HG02973 (cell line): ENCODE data around the gene C17orf107.

Experiments used
- ATAC-seq: cut with Tn5 transposase; IDR thresholded peaks from one replicate; pipeline ENCODE4 v1.9.1; 2021; ENCODE audit warnings: moderate library complexity; ENCODE audit not compliant: unreplicated experiment

The C17orf107 gene

DNA sequence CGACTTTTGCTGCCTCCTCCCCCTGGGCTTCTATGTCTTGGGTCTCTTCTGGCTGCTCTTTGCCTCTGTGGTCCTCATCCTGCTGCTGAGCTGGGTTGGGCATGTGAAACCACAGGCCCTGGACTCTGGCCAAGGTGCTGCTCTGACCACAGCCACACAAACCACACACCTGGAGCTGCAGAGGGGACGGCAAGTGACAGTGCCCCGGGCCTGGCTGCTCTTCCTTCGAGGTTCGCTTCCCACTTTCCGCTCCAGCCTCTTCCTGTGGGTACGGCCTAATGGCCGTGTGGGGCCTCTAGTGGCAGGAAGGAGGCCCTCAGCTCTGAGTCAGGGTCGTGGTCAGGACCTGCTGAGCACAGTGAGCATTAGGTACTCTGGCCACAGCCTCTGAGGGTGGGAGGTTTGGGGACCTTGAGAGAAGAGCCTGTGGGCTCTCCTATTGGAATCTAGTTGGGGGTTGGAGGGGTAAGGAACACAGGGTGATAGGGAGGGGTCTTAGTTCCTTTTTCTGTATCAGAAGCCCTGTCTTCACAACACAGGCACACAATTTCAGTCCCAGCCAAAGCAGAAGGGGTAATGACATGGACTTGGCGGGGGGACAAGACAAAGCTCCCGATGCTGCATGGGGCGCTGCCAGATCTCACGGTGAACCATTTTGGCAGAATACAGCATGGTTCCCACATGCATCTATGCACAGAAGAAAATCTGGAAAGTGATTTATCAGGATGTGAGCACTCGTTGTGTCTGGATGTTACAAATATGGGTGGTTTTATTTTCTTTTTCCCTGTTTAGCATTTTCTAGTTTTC, 35.0 kb downstream of the C17orf107 start:
- ATAC-seq, result no peak

DNA sequence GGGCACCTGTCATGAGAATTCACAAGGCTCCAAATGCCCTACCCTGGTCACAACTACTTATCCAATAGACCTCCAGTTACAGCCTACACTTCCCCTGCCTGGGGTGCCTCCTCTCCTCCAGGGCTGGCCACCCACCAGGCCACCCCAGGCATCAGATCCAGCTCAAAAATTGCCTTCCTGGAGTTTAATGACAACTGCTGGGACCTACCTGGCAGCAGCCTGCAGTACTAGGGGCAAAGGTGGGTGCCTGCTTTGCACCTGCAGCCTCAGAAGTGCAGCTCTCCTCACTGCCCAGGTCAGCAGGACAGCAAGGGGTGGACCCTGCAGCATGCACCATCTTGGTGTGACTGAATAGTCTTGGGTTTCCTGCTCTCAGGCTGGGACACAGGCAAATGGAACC, 36.3 kb downstream of the C17orf107 start:
- no peak for ATAC-seq

DNA sequence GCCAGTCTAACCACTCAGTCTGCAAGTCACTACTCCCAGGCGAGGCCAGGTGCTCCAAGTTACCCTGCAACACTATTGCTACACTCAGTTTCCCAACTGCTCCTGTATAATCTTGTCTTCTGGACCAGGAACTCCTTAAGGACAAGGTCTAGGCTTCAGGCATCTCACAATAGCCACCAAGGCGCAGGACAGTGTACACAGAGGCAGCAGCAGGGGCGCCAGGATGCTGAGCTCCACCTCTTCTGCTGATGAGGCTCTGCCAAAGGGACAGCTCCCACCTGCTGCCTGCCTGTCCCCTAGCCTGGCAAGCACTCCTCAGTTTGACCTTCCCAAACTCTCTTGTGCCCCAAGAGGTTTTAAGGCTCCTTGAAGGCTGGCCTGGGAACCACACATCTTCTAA, 37.1 kb downstream of the C17orf107 start:
- ATAC-seq, result no peak

DNA sequence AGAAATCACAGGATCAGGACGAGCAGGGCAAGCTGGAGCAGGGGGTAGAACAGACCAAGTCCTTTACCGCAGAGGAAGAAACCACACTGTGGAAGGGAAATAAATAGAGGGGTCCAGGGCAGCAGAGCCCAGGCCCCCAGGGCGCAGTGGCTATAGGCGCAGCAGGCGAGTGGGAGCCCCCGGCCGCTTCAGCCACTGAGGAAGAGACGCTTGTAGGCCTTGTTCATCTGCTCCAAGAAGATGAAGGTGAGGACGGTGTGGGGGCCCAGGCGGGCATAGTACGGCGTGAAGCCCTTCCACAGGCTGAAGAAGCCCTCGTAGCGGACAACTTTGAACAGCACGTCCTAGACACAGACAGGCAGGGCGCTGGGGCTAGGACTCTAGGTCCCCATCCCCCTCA, 38.2 kb downstream of the C17orf107 start:
- no peak for ATAC-seq

DNA sequence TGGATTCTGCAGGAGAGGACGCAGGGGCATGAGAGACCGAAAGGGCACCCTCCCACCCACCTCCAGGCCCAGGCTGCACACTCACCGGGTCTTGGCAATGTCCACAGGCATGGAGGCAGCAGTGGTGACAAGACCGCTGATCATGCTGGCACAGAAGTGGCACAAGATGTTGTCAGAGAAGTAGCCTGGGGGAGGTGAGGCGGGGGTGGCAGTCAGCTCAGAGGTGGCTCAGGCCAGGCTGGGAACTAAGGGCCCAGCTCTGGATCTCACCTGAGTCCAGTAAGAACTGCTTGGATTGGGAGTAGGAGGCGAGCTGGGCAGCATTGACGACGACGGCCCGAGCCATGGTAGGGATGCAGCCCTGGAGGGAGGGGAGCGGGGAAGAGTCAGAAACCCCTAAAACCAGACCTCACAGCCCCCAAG, 38.7 kb downstream of the C17orf107 start:
- no peak for ATAC-seq

DNA sequence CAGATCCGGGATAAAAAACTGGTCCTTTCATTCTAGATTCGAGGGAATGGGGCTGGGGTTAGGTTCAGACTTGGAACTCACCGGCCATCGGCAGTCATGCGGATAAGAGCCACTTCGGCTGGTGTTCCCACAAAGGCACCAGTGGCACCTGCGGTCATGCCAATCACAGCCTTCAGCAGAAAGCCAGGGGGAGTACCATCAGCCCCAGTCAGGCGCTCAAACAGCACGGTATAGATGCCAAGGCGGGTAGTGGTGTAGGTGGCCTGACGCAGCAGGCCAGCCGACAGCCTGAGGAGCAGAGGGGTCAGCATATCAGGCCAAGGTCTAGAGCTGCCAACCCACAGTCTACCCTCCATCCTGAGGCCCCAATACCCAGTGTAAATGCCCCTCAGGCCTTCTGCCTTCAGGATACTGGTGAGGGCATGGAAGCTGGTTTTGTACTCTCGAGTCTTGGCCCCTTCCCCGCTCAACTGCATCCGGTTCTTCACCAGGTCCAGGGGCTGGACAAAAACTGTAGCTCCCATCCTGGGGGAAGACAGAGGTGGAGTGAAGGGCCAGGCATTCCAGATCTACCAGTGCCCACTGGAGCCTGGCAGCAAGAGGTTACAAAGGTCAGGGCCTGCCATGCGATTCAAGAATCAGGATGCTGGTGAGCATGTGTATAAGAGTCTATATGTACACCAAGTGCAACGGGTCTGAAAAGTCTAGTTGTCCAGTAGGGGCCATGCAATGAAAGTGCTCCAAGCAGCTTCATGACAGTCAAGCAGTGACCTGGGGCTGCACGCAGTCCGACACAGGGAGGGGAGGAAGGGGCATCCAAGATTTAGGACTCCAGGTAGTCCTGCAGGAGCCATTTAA, 39.6 kb downstream of the C17orf107 start:
- ATAC-seq, result no peak

DNA sequence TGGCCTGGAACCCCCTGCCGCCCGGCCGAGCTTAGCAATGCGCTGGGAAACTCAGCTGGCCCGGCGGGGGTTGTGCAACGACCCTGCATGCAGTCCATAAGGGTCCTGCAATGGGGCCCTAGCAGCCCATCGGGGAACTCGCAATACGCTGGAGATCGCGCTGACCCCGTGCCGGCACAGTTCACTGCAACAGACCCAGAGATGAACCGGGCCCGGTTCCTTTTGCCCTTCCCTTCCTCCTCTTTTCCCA, 40.1 kb downstream of the C17orf107 start:
- ATAC-seq, result peak; percentile 7

DNA sequence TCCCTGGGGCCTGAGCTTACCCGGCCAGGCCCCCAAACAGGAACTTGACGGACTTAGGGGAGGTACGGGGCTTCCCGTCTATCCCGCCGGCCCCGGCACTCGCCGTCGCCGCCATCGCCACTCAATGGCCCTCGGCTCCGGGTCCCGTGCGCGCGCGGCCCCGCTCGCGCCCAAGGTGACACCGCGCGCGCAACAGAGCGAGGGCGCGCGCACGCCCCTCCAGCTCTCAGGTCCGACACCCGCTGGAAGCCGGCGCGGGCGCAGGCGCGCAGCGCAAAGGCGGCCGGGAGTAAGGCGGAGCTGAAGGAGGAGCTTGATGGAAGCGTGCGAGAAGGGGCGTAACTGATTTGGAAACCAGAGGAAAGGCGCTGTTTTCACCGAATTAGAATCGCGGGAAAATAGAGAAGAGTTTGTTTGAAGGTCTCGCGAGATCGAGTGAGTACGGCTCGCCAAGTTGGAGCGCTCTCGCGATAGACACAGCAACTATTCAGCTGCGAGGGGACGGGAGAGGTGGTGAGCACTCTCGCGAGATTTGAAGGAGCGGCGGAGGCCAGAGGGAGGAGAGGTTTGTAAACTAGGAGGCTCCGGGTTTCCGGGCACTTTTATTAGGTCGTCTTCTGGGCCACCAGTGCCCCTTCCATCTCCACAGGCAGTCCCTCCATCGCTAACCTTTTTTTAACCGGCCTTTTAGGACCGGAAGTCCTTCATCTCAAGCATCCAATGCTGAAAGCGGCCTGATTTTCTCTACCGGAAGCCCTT, 40.6 kb downstream of the C17orf107 start, which contains the start of the genes RNF167 and SLC25A11:
Gene RNF167, plus strand, starts transcription at position 473 of the 759 bp plus-strand sequence. CDS start 642 bp downstream, outside the sequence.
Gene SLC25A11, minus strand, starts transcription at position 251 of the 759 bp plus-strand sequence. Its CDS starts 136 bp downstream, at position 115.
- peak; percentile 59 for ATAC-seq

DNA sequence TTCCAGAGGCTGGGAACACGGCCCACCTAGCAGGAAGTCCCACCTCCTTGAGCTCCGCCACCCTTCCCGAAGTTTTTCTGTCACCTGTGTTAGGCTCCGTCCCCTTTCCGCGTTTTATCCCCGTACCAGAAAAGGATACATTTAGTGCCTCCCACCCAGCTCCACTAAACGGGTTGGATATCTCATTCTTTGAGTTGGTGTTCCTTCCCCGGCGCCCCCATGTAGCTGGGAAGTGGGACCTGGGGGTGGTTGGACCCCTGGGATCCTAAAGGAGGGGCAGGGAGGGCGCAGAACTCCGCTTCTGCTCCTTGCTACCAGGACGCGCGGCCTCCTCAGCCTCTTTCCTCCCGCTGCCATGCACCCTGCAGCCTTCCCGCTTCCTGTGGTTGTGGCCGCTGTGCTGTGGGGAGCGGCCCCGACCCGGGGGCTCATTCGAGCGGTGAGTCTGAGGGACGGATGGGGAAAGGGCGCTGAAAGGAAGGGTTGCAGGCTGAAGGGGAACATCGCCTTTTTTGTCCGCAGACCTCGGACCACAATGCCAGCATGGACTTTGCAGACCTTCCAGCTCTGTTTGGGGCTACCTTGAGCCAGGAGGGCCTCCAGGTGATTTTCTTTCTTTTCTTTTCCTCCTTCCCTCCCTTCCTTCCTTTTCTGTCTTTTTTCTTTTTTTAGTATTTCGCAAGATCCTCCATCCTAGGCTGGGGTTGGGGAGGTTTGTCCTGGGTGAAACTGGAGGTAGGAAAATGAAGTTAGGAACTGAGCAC, 41.4 kb downstream of the C17orf107 start:
- ATAC-seq, result peak; percentile 4

DNA sequence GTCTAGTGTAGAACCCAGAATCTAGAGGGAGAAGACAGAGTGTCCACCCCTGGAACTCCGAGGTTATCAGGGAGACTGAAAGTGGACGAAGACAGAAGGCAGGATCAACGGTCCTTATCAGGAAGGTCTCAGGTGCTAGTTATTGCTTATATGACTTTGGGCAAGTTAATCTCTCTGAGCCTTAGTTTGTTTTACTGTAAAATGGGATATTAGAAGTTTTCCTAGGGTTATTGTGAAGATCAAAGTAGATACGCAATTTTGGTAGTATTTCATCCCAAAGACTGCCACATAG, 41.9 kb downstream of the C17orf107 start:
- ATAC-seq, result no peak

DNA sequence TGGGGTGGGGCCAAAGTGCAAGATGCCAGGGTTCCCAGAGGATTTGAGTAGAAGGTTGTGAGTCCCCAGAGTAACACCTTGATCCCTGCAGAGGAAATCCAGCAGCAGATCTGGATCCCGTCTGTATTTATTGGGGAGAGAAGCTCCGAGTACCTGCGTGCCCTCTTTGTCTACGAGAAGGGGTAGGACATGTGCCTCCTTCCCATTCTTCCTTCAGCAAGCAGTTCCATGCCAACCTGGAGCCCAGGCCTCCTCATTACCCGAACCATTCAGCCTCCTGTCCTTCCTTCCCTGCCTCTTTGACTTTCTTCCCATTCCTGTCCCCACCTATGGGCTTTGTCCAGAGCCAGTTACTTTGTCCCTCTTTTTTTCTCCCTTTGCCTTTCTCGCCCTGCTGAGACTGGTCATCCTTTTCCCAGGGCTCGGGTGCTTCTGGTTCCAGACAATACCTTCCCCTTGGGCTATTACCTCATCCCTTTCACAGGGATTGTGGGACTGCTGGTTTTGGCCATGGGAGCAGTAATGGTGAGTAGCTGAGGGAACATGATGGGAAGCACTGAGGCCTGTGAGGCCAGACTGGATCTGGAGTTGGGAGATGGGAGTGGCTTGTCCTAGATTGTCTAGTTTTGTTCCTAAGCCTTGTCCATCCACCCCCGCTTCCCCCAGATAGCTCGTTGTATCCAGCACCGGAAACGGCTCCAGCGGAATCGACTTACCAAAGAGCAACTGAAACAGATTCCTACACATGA, 43.6 kb downstream of the C17orf107 start:
- ATAC-seq, result no peak

DNA sequence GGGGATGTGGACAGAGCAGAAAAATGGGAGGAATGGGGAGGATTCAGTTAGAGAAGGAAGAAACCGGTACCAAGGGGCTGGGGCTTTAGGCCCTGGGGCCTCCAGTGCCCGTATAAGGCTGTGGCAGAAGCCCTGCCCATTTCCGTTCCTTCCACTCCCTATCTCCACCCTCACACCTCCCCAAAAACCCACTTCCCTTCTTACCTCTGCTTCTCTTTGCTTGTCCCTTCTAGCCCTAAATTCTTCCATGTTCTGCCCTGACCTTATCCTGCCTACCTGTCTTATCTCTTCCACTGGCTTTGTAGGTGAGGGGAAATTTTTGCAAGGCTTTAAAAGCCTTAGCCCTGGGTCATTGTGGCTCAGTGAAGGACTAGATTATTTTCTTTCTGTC, 44.8 kb downstream of the C17orf107 start:
- no peak for ATAC-seq

DNA sequence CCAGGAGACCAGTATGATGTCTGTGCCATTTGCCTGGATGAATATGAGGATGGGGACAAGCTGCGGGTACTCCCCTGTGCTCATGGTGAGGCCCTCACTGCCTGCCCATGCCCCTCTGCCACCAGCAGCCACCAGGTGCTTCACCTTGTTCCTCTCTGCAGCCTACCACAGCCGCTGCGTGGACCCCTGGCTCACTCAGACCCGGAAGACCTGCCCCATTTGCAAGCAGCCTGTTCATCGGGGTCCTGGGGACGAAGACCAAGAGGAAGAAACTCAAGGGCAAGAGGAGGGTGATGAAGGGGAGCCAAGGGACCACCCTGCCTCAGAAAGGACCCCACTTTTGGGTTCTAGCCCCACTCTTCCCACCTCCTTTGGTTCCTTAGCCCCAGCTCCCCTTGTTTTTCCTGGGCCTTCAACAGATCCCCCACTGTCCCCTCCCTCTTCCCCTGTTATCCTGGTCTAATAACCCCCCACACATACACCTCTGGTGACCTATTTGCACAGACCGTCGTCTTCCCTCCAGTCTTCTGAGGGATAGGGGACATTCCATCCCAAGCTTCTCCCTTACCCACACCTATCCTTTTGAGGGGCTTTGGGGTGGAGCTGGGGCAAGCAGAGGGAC, 45.3 kb downstream of the C17orf107 start:
- ATAC-seq, result no peak

DNA sequence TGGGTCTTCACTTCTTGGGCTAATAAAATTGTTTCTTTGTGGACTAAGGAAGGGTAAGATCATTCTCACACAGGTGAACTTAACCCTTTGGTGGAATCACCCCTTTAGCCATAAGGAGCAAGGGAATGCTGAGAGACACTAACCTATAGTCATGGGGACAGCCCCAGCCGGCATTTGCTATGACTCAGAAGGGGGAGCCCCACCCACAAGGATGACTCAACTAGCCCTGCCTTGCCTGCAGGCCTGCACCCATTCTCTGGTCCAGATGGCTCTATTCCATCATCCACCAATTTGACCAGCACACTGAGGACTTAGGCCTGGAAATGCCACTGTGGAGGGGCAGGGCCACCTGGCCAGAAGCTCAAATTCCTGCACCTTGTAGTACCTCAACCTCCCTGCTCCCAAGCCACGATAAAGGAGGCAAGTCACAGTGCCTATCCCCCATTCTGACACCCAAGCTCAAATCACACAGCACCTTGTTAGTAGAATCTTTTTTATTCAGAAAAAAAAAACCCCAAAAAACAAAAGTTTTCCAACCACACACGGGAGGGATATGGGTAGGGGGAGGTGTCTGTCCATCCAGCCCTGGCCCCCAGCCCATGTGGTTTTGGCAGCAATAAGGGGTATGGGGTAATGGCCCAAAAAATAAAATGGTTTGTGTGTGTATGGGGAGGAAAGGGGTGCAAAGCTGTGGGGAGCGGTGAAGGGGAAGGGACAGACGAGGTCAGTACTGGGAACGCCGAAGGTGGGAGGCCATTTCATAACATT, 46.0 kb downstream of the C17orf107 start:
- no peak for ATAC-seq

DNA sequence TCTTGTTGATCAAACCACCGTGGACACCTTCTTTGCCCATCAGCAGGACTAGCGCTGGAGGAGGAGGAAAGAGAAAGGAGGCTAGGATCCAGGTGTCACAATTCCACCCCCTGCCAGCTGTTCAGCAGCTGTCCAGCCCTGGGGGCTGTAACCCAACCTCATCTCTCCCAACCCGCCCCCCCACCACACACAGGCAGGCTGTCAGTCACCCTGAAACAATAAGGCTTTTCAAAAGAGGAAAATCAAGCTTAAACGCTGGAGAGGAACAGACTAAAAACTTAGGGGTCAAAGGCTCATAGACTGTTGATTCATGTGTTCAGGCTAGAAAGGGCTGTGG, 46.6 kb downstream of the C17orf107 start:
- ATAC-seq, result no peak

DNA sequence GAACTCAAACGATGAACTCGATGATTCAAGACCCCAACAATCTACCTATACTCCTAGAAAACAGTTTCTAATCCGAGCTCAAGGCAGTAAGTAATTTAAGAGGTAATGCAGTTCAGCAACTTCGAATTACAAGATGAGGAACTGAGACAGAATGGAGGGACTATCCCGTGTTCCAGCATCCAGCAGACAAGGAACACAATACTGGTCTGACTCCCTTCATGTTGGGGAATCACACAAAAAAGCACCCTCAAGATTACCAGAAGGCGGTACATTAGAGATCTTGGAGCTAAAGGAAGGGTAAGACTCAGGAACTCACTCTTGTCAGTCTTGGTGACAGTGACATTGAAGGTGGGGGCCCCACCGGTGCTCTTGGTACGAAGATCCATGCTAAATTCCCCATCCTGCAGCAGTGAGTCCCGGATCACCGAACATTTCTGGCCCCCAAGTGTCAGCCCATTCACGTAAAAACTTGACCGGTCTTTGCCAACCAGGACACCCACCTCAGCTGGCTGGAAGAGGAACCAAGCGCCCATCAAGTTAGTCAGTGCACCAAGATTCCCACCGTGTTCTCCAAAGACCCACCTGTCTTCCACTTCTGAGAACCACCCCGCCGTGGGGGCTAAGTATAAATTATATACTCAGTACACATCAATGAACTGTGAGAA, 47.1 kb downstream of the C17orf107 start:
- no peak for ATAC-seq

DNA sequence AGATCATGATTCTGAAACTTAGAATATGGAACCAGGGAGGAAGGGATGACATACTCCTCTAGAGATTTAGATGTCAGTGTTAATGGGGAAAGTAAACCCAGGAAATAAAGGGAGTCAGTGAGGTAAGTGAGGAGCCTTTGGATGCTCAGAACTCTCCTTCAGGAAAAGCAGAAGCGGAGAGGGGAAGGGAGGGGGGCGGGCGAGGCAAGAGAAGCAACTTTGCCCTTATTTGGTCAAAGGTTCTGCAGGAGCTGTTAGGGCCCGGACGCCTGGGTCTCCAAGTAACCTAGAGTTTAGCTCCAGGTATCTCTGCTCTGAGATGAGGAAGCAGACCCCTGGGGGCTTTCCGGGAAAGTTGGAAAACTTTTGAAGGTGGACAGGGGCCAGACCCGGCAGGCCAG, 47.7 kb downstream of the C17orf107 start:
- no peak for ATAC-seq

DNA sequence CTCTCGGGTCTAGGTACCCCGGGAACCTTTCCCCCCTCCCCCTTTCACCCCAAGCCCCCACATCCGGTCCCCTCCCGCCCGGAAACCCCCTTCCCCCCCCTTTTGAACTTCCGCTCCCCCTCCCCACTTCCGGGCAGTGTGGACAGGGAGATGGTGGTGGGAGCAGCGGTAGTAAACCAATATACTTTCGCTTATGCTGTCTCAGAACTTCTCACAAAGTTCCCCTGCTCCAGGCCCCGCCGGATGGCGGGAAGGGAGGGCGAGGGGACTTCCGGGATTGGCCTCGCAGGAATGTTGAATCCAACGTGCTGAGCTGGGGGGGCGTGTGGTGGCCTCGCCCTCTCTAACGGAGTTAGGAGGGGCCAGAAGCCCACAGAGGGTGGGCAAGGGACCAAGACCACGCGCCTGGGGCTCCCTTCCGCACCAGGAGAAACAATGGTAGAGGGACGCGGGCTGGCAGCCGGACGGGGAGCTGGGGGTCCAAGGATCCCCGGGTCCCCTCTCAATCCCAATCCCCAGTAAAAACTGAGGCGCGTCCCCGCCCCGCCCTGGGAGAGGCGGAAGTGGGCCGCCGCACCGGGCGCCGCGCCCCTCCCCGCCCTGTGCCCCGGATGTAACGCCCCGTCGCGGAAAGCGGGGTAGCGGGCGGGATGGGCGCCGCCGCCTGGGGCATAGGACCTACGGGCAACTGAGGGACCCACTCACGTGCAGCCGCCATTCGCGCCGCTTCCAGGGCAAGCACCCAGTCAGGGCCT, 48.3 kb downstream of the C17orf107 start:
- ATAC-seq, result no peak
